ENCODE data around the gene HESX1. TPM values are rescaled to one million over a fixed set of nuclear protein-coding genes. Genes with fewer than 3 reads are reported as not detected.

Gene HESX1
- total and polyA plus RNA-seq, 4 donors, result 0.17 to 0.52 (median 0.34) TPM

Other genes starting within 250 kb of the HESX1 start
- not detected for gene SPATA12, start 139.3 kb downstream of the HESX1 start, total RNA-seq
- gene SPATA12, start 139.3 kb downstream of the HESX1 start, polyA plus RNA-seq, result not detected
- gene IL17RD, start 34.6 kb downstream of the HESX1 start, total RNA-seq, result under 1 TPM; 0.47 to 0.67 TPM
- gene IL17RD, start 34.6 kb downstream of the HESX1 start, polyA plus RNA-seq, result under 1 TPM; 0.09 to 0.18 TPM
- 10 to 100 TPM; 19.0 to 19.5 TPM for gene APPL1, start 27.8 kb upstream of the HESX1 start, total RNA-seq
- gene APPL1, start 27.8 kb upstream of the HESX1 start, polyA plus RNA-seq, result 10 to 100 TPM in 1 of 2 donors, 1 to 10 TPM in 1; 7.7 to 30.3 TPM
- gene ASB14, start 92.7 kb upstream of the HESX1 start, total RNA-seq, result not detected
- gene ASB14, start 92.7 kb upstream of the HESX1 start, polyA plus RNA-seq, result under 1 TPM in 1 of 2 donors, not detected in 1; 0.21 TPM

Data from liver (tissue), 4 donors.